ENCODE data around the gene COX7B.

DNA sequence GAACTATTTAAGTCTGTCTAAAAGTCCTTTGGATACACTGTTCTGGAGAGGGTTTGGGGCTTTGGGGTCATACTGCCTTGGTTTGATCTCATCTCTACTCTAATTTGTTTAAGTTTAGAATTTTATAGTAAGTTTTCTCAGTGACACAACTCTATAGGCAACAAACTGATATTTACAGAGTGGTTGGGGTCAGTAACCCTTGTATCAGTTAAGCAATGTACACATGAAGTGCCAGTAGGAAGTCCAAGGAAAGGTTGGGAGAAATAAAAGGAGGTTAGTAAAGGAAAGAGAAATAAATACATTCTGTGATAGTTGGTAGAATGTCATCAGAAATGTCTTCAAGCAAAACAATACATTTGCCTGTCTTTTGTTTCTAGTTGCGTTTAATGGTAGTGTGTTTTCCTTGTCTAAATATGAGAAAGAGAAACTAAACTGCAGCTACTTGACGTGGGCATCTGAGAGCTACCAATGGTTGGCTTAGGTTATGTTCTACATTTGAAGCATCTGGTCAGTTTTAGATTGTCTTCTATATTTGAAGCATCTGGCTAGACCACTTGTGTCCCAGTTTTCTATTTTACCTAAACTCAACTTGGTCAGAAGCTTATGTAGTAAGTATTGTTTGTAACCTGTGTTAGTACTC is 18.1 kb downstream of the COX7B start:
- TF ChIP-seq, protein P1, sequence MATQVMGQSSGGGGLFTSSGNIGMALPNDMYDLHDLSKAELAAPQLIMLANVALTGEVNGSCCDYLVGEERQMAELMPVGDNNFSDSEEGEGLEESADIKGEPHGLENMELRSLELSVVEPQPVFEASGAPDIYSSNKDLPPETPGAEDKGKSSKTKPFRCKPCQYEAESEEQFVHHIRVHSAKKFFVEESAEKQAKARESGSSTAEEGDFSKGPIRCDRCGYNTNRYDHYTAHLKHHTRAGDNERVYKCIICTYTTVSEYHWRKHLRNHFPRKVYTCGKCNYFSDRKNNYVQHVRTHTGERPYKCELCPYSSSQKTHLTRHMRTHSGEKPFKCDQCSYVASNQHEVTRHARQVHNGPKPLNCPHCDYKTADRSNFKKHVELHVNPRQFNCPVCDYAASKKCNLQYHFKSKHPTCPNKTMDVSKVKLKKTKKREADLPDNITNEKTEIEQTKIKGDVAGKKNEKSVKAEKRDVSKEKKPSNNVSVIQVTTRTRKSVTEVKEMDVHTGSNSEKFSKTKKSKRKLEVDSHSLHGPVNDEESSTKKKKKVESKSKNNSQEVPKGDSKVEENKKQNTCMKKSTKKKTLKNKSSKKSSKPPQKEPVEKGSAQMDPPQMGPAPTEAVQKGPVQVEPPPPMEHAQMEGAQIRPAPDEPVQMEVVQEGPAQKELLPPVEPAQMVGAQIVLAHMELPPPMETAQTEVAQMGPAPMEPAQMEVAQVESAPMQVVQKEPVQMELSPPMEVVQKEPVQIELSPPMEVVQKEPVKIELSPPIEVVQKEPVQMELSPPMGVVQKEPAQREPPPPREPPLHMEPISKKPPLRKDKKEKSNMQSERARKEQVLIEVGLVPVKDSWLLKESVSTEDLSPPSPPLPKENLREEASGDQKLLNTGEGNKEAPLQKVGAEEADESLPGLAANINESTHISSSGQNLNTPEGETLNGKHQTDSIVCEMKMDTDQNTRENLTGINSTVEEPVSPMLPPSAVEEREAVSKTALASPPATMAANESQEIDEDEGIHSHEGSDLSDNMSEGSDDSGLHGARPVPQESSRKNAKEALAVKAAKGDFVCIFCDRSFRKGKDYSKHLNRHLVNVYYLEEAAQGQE (IDR thresholded peaks at IDR 0.05; ENCODE audit: insufficient replicate concordance, low read depth): no peak
- TF ChIP-seq, protein P2, sequence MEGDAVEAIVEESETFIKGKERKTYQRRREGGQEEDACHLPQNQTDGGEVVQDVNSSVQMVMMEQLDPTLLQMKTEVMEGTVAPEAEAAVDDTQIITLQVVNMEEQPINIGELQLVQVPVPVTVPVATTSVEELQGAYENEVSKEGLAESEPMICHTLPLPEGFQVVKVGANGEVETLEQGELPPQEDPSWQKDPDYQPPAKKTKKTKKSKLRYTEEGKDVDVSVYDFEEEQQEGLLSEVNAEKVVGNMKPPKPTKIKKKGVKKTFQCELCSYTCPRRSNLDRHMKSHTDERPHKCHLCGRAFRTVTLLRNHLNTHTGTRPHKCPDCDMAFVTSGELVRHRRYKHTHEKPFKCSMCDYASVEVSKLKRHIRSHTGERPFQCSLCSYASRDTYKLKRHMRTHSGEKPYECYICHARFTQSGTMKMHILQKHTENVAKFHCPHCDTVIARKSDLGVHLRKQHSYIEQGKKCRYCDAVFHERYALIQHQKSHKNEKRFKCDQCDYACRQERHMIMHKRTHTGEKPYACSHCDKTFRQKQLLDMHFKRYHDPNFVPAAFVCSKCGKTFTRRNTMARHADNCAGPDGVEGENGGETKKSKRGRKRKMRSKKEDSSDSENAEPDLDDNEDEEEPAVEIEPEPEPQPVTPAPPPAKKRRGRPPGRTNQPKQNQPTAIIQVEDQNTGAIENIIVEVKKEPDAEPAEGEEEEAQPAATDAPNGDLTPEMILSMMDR (IDR thresholded peaks at IDR 0.05; ENCODE audit: insufficient read depth, low read length): no peak
- no peak for TF ChIP-seq POLR2AphosphoS5 (IDR thresholded peaks at IDR 0.05; ENCODE audit: low read depth)
